Testis (tissue), 3 donors: Measurements from ENCODE around the gene UBA7. TPM values are rescaled to one million over a fixed set of nuclear protein-coding genes. Genes with fewer than 3 reads are reported as not detected.

Source experiments
- DNase-seq: peaks from one replicate; pipeline ENCODE4 v3.0.0-alpha.2; 2019
- H3K27ac ChIP-seq, 2 donors: fragments of 200-600 bp; sonication (generic); one replicate each; pipeline ENCODE4 v1.5.1; 2019
- H3K27me3 ChIP-seq: fragments of 200-600 bp; sonication (generic); one replicate; pipeline ENCODE4 v1.5.1; 2019
- H3K36me3 ChIP-seq: fragments of 200-600 bp; sonication (generic); one replicate; pipeline ENCODE4 v1.5.1; 2017; ENCODE audit warnings: low read depth; ENCODE audit errors: missing control alignments
- H3K4me1 ChIP-seq: fragments of 200-600 bp; sonication (generic); one replicate; pipeline ENCODE4 v1.5.1; 2019
- H3K4me3 ChIP-seq, 2 donors: fragments of 200-600 bp; sonication (generic); one replicate each; pipeline ENCODE4 v1.5.1; 2017 to 2019
- H3K9me3 ChIP-seq: fragments of 200-600 bp; sonication (generic); one replicate; pipeline ENCODE4 v1.5.1; 2017
- POLR2A ChIP-seq: fragments of 450-650 bp; IDR thresholded peaks from one replicate; pipeline ENCODE4 v1.6.1; 2017; ENCODE audit warnings: antibody characterized with exemption, mild to moderate bottlenecking, moderate library complexity
- WGBS, 2 donors: methylation state at CpG; one replicate each; pipeline ENCODE4 v1.1.5; 2018; 5-methylcytosine and 5-hydroxymethylcytosine counted together
- intact Hi-C: fragments of 100-400 bp; cut with DNase I; formaldehyde crosslinking; loops from one replicate; pipeline ENCODE4 v1.15.1; 2023; ENCODE audit warnings: low total_unique reads
- polyA plus RNA-seq: library from polyadenylated mRNA; stranded (reverse); fragments of 350-450 nt; fragmentation: Illumina TruSeq; extraction: RNeasy Lipid Tissue Mini Kit (QIAGEN cat#74804); gene quantifications from one replicate; pipeline ENCODE4 v1.2.3, GENCODE V29; 2014; ENCODE audit warnings: low read depth, low replicate concordance; ENCODE audit not compliant: insufficient read depth
- total RNA-seq, 2 donors: library from RNA; depleted of rRNA; stranded (reverse); fragments of >200 nt; gene quantifications; one replicate each; pipeline ENCODE4 v1.2.3, GENCODE V29; 2016
- TF ChIP-seq, protein P1 (sequence below), 3 experiments: fragments of 450-650 bp in 2 of 3; fragments of 200-600 bp in 1 of 3; sonication (generic) in 1 of 3; IDR thresholded peaks; one replicate each; pipeline ENCODE4 v1.5.1; 2016 to 2019; ENCODE audit warnings: antibody characterized with exemption in 3 of 3, mild to moderate bottlenecking in 2 of 3, moderate library complexity in 1 of 3

UBA7 gene
- total and polyA plus RNA-seq, 3 donors from 2014 or later = 27.2 to 49.7 (median 34.0) TPM

DNA sequence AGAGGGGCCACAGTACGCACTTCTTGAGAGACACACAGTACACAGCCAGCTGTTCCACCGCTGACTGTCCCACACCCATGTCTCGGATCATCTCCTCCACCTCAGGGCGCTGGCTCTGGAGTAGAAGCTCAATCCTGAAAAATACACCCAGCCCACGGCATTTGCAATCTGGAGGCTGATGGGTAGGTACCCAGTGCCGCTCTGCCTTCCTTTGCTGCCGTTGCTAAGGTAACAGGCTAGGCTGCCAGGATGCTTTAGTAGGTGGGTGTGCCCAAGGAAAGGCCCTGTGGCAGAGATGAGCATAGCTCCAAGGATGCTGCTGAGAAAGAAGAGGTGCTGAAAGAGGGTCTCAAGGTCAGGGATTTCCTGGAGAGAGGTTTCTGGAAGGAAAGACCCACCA lies 28.1 kb upstream of the UBA7 start:
- intact Hi-C loops = no loop called here
- Histone ChIP-seq H3K36me3 (no peaks in the 10 kb centered on the region), H3K9me3 (no peaks in the 10 kb centered on the region), H3K27ac (no peak overlapping the region), H3K4me1 (peaks cover 3% of the 10 kb centered on the region), H3K4me3 (no peak overlapping the region), H3K27me3 (no peaks in the 10 kb centered on the region)
- TF ChIP-seq, protein P1, sequence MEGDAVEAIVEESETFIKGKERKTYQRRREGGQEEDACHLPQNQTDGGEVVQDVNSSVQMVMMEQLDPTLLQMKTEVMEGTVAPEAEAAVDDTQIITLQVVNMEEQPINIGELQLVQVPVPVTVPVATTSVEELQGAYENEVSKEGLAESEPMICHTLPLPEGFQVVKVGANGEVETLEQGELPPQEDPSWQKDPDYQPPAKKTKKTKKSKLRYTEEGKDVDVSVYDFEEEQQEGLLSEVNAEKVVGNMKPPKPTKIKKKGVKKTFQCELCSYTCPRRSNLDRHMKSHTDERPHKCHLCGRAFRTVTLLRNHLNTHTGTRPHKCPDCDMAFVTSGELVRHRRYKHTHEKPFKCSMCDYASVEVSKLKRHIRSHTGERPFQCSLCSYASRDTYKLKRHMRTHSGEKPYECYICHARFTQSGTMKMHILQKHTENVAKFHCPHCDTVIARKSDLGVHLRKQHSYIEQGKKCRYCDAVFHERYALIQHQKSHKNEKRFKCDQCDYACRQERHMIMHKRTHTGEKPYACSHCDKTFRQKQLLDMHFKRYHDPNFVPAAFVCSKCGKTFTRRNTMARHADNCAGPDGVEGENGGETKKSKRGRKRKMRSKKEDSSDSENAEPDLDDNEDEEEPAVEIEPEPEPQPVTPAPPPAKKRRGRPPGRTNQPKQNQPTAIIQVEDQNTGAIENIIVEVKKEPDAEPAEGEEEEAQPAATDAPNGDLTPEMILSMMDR (IDR thresholded peaks at IDR 0.05) = no peak
- no peak for TF ChIP-seq POLR2A
- no peak for DNase-seq
- 95 to 98% methylated on average over 7 of the region's 7 CpGs for WGBS, 2 donors

DNA sequence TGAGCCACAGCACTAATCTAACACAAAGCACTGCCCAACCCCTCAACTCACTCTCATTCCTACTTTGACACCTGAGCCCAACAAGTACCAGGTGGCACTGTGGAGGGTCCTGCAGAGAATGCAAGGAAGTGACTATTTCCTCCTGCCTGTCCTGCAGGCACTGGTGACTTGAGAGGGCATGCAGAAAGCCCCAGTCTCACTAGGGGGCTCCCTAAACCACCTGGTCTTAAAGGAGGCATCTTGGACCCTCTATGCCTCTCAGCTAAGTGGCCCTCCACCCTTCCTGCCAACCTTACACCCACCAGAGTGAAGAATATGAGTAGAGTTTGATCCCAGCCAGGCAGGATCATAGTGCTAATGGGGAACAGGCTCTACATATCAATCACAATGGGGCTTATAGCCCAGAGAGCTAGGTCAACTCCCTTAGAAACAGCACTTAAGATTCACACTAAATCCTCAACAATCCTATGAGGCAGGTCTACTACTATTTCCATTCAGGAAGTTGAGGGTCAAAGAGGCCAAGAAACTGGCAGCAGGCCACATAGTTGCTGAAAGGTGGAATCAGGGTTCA lies 27.5 kb upstream of the UBA7 start:
- intact Hi-C loops = no loop called here
- H3K4me1 ChIP-seq = peaks cover 3% of the 10 kb centered on the region
- H3K27me3 ChIP-seq = no peaks in the 10 kb centered on the region
- no peak overlapping the region for H3K4me3 ChIP-seq
- no peaks in the 10 kb centered on the region for H3K9me3 ChIP-seq
- no peak for TF ChIP-seq POLR2A
- TF ChIP-seq, protein P1 (IDR thresholded peaks at IDR 0.05) = no peak
- peak; percentile 26 for DNase-seq
- H3K27ac ChIP-seq = no peak overlapping the region
- no peaks in the 10 kb centered on the region for H3K36me3 ChIP-seq

DNA sequence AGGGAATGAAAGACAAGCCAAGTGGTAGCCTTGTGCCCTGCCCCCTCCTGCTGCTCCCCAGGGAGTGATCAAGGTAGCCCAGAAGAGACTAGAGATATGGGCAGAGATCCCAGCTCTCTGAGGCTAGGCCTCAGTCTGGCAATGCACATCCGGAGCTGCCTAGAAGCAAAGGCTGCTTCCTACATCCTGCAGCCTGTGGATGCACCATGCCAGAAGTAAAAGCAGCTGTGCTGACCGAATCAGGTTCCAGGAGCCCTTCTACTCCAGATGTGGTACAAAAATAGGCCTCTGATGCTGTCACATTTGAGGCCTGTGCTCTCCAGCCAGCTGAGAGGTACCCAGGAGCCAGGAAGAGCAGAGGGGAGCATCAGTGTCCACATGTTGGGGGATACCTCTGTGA lies 26.6 kb upstream of the UBA7 start:
- H3K27me3 ChIP-seq = no peaks in the 10 kb centered on the region
- no peak overlapping the region for H3K4me3 ChIP-seq
- DNase-seq = no peak
- intact Hi-C loops = no loop called here
- peaks cover 3% of the 10 kb centered on the region for H3K4me1 ChIP-seq
- no peaks in the 10 kb centered on the region for H3K36me3 ChIP-seq
- TF ChIP-seq, protein P1 (IDR thresholded peaks at IDR 0.05) = no peak
- no peak for TF ChIP-seq POLR2A
- WGBS, 2 donors = 49 to 60% methylated on average over 1 to 2 of the region's 2 CpGs
- no peaks in the 10 kb centered on the region for H3K9me3 ChIP-seq
- no peak overlapping the region for H3K27ac ChIP-seq

DNA sequence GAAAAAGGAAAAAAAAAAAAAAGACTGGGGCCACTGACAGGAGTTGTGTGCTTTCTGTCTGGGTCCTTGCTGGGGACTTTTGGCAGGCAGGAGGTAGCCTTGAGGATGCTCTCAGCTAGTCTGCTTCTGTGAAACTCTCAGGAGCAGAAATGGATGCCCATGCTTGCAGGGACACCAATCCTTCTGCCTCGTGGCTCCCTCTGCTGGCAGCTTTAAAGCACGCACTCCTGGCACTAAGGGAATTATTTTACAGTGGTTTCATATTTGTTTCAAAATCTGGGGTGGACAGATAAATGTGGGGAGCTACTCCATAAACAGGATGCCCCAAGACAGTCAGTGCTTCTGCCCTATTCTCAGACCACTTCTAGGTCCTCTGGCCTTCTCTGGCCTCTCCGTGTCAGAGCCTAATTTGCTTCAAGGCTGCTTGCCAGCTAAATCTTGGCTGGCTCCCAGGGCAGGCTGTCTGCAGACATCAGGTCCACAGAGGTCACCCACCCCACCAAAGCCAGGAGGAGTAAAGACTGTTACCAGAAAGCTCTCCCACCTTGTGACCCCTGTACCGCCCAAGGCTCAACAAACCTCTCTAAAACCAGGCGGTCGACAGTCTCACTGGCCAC lies 25.5 kb upstream of the UBA7 start:
- TF ChIP-seq POLR2A = no peak
- TF ChIP-seq, protein P1 (IDR thresholded peaks at IDR 0.05) = peak; percentile 87 to 93 (median 91)
- peak; percentile 85 for DNase-seq
- Histone ChIP-seq H3K36me3 (no peaks in the 10 kb centered on the region), H3K4me1 (peaks cover 3% of the 10 kb centered on the region), H3K4me3 (no peak overlapping the region), H3K27me3 (no peaks in the 10 kb centered on the region), H3K9me3 (no peaks in the 10 kb centered on the region), H3K27ac (peak overlapping the region in 1 of 2 donors; percentile 56)
- WGBS, 2 donors = 25 to 38% methylated on average over 6 of the region's 6 CpGs
- intact Hi-C loops = loop anchor here (5.0 kb wide), 1 partner anchor 37 kb away; the partner anchor contains the start of gene INKA1

DNA sequence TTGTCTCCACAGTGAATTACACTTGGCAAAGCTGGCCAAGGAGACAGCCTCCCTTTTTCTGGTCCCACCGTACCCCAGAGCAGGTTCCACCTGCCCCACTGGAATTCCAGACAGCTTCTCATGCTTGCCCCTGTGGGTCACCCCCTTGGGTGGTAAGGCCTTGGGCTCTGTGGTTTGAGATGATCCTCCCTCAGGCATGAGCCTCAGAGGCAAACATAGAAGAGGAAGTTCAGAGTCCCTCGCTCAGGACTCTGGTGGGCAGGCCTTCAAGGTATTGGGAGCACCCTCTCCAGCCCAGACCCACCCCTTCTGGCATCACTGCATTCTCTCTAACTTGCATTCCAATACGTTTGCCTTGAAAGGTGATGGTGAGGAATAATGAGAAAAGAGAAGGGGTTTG lies 17.6 kb upstream of the UBA7 start:
- intact Hi-C loops = no loop called here
- no peak for DNase-seq
- TF ChIP-seq POLR2A = no peak
- TF ChIP-seq, protein P1 (IDR thresholded peaks at IDR 0.05) = no peak

More for the DNA sequence above, 17.6 kb upstream of the UBA7 start:
- Histone ChIP-seq H3K4me3 (no peak overlapping the region), H3K9me3 (no peaks in the 10 kb centered on the region), H3K36me3 (no peaks in the 10 kb centered on the region), H3K4me1 (no peaks in the 10 kb centered on the region), H3K27ac (no peak overlapping the region), H3K27me3 (no peaks in the 10 kb centered on the region)
- 54 to 79% methylated on average over 3 of the region's 3 CpGs for WGBS, 2 donors
